OCI-LY1 (cell line): ENCODE data around the gene PTH2R.

ENCODE experiments used
- H2AFZ ChIP-seq: fragments of 200-600 bp; sonication (generic), shearing (Covaris generic); 2 replicates; pipeline ENCODE4 v1.6.0; 2014; ENCODE audit warnings: antibody characterized with exemption, mild to moderate bottlenecking, low read length
- H3F3A ChIP-seq: fragments of 200-600 bp; sonication (generic), shearing (Covaris generic); 2 replicates; pipeline ENCODE4 v1.6.0; 2014; ENCODE audit warnings: mild to moderate bottlenecking, antibody characterized with exemption, low read length, moderate library complexity; ENCODE audit not compliant: insufficient read depth
- H3K27ac ChIP-seq: fragments of 200-600 bp; sonication (generic); 2 replicates; pipeline ENCODE4 v1.5.1; 2014; ENCODE audit warnings: low read length, mixed run types, mild to moderate bottlenecking, low read depth; ENCODE audit not compliant: poor library complexity, severe bottlenecking
- H3K27me3 ChIP-seq: fragments of 200-600 bp; sonication (generic); 2 replicates; pipeline ENCODE4 v1.6.0; 2014; ENCODE audit warnings: antibody characterized with exemption, mild to moderate bottlenecking, low read length, moderate library complexity; ENCODE audit not compliant: insufficient read depth
- H3K36me3 ChIP-seq: fragments of 200-600 bp; sonication (generic); 2 replicates; pipeline ENCODE4 v1.6.1; 2014; ENCODE audit warnings: mild to moderate bottlenecking, antibody characterized with exemption, low read length, moderate library complexity, mixed read lengths; ENCODE audit not compliant: insufficient read depth
- H3K4me1 ChIP-seq: fragments of 200-600 bp; sonication (generic); 2 replicates; pipeline ENCODE4 v1.5.1; 2014; ENCODE audit warnings: mild to moderate bottlenecking, low read length, moderate library complexity; ENCODE audit not compliant: insufficient read depth, severe bottlenecking
- H3K4me2 ChIP-seq: fragments of 200-600 bp; sonication (generic), shearing (Covaris generic); 2 replicates; pipeline ENCODE4 v1.6.1; 2014; ENCODE audit warnings: low read length
- H3K4me3 ChIP-seq: fragments of 200-600 bp; sonication (generic); 2 replicates; pipeline ENCODE4 v1.5.1; 2014; ENCODE audit warnings: low read length, low read depth, mild to moderate bottlenecking, mixed read lengths; ENCODE audit not compliant: poor library complexity, severe bottlenecking
- H3K79me2 ChIP-seq: fragments of 200-600 bp; shearing (Covaris generic); 2 replicates; pipeline ENCODE4 v1.6.1; 2016; ENCODE audit warnings: mixed run types, low read length, mixed read lengths; ENCODE audit not compliant: insufficient read depth
- H3K9ac ChIP-seq: fragments of 200-600 bp; sonication (generic), shearing (Covaris generic); 2 replicates; pipeline ENCODE4 v1.6.1; 2014; ENCODE audit warnings: mild to moderate bottlenecking, low read length, mixed read lengths
- H3K9me2 ChIP-seq: fragments of 200-600 bp; sonication (generic), shearing (Covaris generic); 2 replicates; pipeline ENCODE4 v1.6.1; 2014; ENCODE audit warnings: low read depth, mild to moderate bottlenecking, low read length, mixed read lengths
- H3K9me3 ChIP-seq: fragments of 200-600 bp; shearing (Covaris generic); 2 replicates; pipeline ENCODE4 v1.6.1; 2014; ENCODE audit warnings: low read length, mixed read lengths
- H4K20me1 ChIP-seq: fragments of 200-600 bp; sonication (generic), shearing (Covaris generic); 2 replicates; pipeline ENCODE4 v1.6.0; 2016; ENCODE audit warnings: mild to moderate bottlenecking, low read length; ENCODE audit not compliant: insufficient read depth
- CTCF ChIP-seq: fragments of 200-600 bp; sonication (generic), shearing (Covaris generic); IDR thresholded peaks from 2 replicates; pipeline ENCODE4 v1.5.1; 2017; ENCODE audit warnings: mild to moderate bottlenecking, antibody characterized with exemption, low read length, moderate library complexity, mixed read lengths
- EZH2 ChIP-seq: fragments of 200-600 bp; sonication (generic), shearing (Covaris generic); IDR thresholded peaks from 2 replicates; pipeline ENCODE4 v1.8.0; 2017; ENCODE audit warnings: borderline replicate concordance, mixed run types, mild to moderate bottlenecking, antibody characterized with exemption, low read length, moderate library complexity, mixed read lengths

Gene PTH2R

GRCh38 chr2:208426412-208427045 is 19.9 kb downstream of the PTH2R start:
- Histone ChIP-seq H3K36me3 (no peaks in the 10 kb centered on the region), H3K27ac (no peak overlapping the region), H3K4me3 (no peak overlapping the region), H3K9ac (no peak overlapping the region), H3K4me2 (no peak overlapping the region), H3F3A (no peaks in the 10 kb centered on the region), H3K9me3 (no peaks in the 10 kb centered on the region), H4K20me1 (no peaks in the 10 kb centered on the region), H3K9me2 (no peaks in the 10 kb centered on the region), H2AFZ (no peak overlapping the region), H3K79me2 (no peaks in the 10 kb centered on the region), H3K27me3 (no peaks in the 10 kb centered on the region), H3K4me1 (no peaks in the 10 kb centered on the region)
- TF ChIP-seq CTCF = no peak
- TF ChIP-seq EZH2 = no peak

- H3K27ac ChIP-seq = no peak overlapping the region
- no peak overlapping the region for H3K4me2 ChIP-seq
- H3K4me3 ChIP-seq = no peak overlapping the region
- H3K9me3 ChIP-seq = no peaks in the 10 kb centered on the region
- TF ChIP-seq EZH2 (no peak), CTCF (no peak)
- H3K79me2 ChIP-seq = no peaks in the 10 kb centered on the region
- no peaks in the 10 kb centered on the region for H3F3A ChIP-seq
- no peaks in the 10 kb centered on the region for H3K4me1 ChIP-seq
- H4K20me1 ChIP-seq = no peaks in the 10 kb centered on the region
- H3K9ac ChIP-seq = no peak overlapping the region
- no peak overlapping the region for H2AFZ ChIP-seq
- H3K27me3 ChIP-seq = no peaks in the 10 kb centered on the region
- no peaks in the 10 kb centered on the region for H3K36me3 ChIP-seq
- no peaks in the 10 kb centered on the region for H3K9me2 ChIP-seq
Measured at GRCh38 chr2:208437755-208438154, 31.2 kb downstream of the PTH2R start.

- no peak overlapping the region for H3K27ac ChIP-seq
- no peak for TF ChIP-seq EZH2
- no peak for TF ChIP-seq CTCF
- H2AFZ ChIP-seq = no peak overlapping the region
- H3K36me3 ChIP-seq = no peaks in the 10 kb centered on the region
- no peak overlapping the region for H3K4me2 ChIP-seq
- no peaks in the 10 kb centered on the region for H3K9me3 ChIP-seq
- no peak overlapping the region for H3K9ac ChIP-seq
- no peaks in the 10 kb centered on the region for H3K79me2 ChIP-seq
- H3K27me3 ChIP-seq = no peaks in the 10 kb centered on the region
- no peaks in the 10 kb centered on the region for H3F3A ChIP-seq
- no peaks in the 10 kb centered on the region for H3K9me2 ChIP-seq
- no peak overlapping the region for H3K4me3 ChIP-seq
- H3K4me1 ChIP-seq = no peaks in the 10 kb centered on the region
- no peaks in the 10 kb centered on the region for H4K20me1 ChIP-seq
Measured at GRCh38 chr2:208440716-208441115, 34.1 kb downstream of the PTH2R start.
